HL-60/S4 treated with phorbol 12-myristate 13-acetate at 8.2 ng/mL for 4 days and 3 days (cell line): ENCODE data around the gene SUPT4H1.

ENCODE experiments used
- in situ Hi-C: fragments of 300-500 bp; cut with MboI; formaldehyde crosslinking; loops from 2 replicates; pipeline ENCODE4 v1.15.0; 2022; ENCODE audit warnings: low sequenced_read_pairs

Gene SUPT4H1

DNA sequence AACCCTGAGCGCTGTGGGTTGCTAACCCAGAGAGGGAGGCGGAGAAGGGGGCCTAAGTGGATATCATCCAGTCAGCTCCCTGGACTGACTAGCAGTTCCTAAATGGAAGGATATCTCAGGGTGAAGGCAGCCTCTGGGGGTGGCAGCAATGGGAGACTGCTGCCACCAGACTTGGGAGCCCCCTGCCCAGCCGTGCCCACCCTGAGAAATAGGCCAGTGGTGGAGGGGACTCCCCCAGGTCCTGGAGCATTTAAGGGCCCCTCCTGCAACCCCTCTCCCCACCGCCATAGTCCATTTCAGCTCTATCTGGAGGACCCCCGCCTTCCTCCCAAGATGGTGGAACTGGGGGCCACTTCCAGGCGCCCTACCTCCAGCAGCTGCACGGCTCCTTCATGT is 31.8 kb downstream of the SUPT4H1 start:
- in situ Hi-C loops: no loop called here

DNA sequence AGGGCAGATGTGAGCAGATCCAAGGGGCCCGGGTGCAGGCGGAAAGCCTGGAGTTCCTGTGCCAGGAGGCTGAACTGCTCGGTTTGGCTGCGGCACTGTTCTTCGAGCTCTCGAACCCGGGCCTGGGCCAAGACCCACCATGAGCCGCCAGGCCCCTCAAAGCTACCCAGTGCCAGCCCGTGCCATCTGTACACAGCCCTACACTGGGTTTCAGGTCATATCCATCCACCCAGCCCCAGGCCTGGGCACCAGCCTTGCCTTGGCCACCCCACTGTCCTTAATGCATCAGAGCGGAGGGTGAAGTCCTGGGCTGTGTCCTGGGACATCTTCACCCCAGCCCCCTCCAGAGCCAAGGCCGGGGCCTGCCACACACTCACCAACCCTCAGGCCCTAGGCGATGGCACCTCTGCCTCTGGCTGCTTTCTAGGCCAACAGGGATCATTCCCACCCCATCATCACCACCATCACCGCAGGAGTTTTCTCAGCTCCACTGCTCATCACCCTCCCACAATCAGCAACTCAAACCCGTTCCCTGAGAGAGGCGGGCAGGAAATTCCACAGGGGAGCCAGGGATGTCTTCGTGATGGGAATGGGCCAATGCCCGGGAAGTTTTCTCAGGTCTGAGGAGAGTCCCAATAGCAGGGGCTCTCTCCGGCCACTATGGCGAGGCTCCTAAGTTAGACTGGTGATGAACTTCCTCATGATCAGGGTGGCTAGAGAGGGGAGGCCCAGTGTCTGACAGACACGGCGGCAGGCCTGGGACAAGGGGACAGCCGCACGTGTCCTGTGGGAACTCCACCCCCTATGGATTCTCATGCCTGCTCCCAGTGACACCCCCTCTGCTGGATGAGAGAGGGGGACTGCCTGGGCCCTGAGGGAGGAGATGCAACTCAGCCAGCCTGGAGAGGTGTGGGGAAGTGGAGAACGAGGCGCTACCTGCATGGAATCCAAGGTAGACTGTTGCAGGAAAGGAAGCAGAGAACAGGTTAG is 32.5 kb downstream of the SUPT4H1 start:
- in situ Hi-C loops: loop anchor here (10.0 kb wide), 1 partner anchor 125 kb away; no protein-coding TSS in a partner anchor

DNA sequence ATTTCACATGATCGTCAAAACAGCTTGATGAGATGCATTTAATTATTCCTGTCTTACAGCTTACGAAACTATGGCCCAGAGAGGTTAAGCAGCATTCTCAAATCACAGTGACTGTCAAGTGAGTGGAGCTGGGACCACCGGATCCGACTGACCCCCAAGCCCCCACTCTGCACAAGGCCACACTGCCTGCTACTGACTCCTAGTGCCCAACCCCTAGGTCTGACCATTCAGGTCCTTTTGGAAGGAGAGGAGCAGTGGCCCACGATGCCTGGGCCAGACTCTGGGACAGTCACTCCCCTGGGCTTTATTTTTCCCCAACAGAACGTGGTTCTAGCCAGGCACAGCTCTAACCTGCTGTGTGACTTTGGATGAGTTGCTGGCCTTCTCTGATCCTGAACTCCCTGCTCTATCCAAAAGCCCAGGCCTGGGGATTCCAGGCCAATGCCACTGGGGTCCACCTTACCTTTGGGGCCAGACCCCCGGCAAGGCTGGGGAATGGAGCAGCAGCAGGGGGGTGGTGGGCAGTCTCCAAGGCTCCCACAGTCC is 33.3 kb downstream of the SUPT4H1 start:
- in situ Hi-C loops: loop anchor here (10.0 kb wide), 1 partner anchor 126 kb away; no protein-coding TSS in a partner anchor

DNA sequence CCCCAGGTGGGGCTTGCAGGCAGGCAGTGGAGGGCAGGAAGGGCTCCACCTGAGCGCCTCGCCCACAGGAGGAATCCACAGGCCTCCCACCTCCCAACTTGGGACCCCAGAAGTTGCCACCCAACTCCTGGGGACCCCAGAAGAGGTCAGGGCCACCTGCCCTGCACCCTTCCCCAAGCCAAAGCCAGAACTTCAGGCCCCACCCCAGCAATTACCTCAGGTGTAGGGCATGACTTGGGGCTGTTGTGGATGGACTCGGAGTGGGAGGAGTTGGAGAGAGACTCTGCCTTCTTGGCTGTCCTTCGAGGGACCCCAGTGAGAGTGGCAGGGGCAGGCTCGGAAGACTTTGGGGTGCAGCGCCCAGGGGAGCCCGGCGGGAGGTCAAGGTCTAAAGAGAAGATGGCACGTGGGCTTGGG is 33.9 kb downstream of the SUPT4H1 start:
- in situ Hi-C loops: loop anchor here (10.0 kb wide), 1 partner anchor 127 kb away; no protein-coding TSS in a partner anchor

DNA sequence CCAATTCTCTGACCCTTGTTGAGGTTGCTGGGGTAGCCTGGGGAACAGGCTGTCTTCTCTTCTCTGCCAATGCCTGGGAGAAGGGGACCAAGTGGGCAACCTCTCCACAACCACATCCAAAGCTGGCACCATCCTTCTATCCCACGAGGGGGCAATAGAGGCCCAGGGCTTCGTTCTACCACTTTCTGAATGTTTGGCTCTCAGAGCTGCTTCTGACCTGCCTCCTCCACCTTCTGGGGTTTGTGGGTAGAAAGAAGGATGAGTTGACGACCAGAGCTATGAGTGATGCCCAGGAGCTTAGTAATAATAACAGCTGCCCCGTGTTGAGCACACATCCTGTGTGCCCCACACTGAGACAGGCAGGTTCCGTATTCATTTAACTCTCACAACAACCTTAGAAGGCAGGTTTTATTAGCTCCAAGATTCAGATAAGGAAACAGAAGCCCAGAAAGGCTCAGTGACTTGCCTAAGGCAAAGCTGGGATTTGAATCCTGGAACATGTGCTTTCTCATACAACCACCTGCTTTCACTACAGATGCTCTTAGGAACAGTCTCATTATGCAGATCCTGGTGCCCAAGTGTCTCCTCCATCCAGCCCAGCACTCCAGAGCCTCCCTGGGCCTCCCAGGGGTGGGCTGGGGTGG is 34.5 kb downstream of the SUPT4H1 start:
- in situ Hi-C loops: loop anchor here (10.0 kb wide), 1 partner anchor 127 kb away; no protein-coding TSS in a partner anchor

DNA sequence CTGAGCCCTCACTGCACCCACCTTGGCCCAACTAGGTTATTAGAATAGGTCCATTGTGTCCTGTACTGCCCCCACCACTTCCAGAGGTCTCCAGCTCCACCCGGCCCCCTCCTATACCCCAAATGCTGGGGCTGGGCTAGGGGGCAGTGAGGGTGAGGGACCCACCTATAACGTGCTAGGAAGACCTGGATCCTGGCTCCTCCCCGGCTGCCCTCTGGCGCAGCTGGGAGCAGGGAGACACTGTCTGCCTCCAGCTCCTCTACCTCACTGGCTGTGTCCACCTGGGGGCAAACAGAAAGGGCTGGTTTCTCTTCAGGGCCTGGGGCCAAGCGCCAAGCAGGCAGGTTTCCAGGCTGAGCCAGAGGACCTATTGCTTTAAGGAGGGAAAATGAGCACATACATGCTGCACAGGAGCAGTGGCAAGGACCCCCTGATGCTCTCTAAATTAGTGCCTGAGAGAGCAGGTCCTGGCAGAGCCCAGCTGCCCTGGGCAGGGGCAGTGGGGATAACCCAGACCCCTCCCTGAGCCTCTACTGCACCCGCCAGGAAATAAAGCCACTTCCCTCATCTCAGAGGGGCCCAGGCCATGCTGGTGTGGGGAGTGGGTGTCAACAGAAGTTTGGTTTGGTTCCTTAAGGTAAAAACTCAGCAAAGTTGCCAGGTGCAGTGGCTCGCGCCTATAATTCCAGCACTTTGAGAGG is 35.6 kb downstream of the SUPT4H1 start:
- in situ Hi-C loops: loop anchor here (10.0 kb wide), 1 partner anchor 128 kb away; no protein-coding TSS in a partner anchor

DNA sequence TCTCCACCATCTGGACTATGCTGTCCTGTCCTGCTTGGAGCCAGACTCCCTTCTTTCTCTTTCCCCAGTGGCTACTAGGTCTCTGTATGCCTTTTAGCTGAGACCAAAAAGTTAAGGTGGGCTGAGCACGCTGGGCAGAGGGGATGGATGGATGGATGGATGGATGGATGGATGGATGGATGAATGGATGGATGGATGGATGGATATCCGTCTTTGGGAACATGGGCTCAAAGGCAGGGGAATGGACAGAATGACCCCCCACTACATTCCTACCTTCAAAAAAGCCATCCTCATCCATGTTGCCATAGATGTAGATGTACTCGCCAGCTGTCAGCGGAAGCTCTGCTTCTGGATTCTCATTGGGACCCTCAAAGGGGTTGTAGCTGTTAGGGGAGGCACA is 36.3 kb downstream of the SUPT4H1 start:
- in situ Hi-C loops: loop anchor here (10.0 kb wide), 1 partner anchor 129 kb away; no protein-coding TSS in a partner anchor

DNA sequence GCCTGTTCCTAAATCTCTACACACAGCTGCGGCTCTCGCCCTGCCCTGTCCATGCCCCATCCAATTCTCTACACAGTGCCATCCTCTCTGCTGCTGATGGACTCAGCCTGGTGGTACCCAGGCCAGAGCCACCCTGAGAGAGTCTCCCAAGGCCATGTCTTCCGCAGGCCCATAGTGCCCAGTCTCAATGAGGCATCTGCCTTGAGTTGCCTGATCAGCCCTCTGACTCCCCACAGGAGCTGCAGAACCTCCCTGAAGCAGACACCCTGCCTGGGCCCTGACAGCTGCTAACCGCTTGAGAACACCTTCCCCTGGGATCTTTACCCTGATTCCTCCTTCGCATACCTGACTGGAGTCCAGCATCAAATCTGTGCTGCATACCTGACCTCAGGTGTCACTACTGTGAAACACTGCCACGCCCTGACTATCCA is 36.7 kb downstream of the SUPT4H1 start:
- in situ Hi-C loops: loop anchor here (10.0 kb wide), 1 partner anchor 130 kb away; no protein-coding TSS in a partner anchor

DNA sequence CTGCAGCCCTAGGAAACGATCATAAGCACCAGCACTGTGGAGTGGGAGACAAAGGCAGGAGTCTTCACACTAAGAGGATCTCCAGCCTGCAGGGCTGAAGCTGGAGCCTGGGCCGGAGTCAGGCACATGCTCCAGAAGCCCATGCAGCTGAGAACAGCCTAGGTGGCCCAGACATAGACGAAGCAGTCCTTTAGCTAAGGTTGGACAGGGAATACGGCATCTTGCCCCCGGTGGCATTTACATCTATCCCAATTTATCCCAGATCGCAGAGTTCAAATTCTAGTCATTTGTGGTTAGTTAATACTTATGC is 37.3 kb downstream of the SUPT4H1 start:
- in situ Hi-C loops: loop anchor here (10.0 kb wide), 1 partner anchor 130 kb away; no protein-coding TSS in a partner anchor

DNA sequence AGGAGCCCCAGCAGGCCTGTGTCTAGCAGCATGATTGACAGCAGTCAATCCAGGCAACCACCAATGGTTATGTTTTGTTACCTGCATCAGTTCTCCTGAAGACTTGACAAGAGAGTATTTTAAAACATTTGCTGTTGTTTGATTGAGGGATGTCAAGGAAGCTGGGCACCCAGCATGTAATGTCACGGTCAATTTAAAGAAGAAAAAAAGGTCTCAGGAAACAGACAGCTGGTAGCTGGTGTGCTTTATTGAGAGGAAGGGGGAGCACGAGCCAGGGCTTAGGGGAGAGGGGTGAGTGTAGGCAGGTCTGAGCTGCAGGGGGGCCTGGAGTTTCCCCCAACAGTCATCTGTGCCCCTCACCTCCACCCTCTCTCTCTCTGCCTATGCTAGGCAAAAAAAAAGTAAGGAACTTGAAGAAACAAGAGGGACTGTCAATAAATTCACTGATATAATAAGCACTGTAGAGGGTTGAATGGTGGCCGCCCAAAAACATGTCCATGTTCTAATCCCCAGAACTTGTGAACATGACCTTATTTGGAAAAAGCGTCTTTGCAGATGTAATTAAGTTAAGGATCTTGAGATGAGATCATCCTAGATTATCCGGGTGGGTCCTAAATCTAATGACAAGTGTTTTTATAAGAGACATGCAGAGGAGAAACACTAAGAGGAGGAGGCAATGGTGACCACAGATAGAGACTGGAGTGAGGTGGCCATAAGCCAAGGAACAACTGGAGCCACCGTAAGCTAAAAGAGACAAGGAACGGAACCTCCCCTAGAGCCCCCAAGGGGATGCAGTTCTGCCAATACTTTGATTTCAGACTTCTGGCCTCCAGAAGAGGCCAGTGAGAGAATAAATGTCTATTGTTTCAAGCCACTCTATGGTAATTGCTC is 37.9 kb downstream of the SUPT4H1 start:
- in situ Hi-C loops: loop anchor here (10.0 kb wide), 1 partner anchor 131 kb away; no protein-coding TSS in a partner anchor

DNA sequence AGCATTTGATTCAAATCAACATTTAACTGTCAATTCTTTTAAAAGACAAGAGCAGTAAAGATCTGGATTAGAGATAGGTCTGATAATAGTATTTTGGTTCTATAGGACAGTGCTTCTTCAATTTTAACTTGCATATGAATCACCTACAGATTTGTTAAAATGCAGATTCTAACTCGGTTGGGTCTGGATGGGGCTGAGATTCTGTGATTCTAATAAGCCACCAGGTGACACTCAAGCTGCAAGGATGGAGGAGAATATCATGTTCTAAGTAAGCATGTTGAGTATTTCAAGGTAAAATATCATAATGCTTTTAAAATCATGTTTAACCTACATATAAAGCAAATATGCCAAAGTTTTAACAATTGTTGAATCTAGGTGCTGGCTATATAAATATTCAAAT is 39.2 kb downstream of the SUPT4H1 start:
- in situ Hi-C loops: loop anchor here (10.0 kb wide), 1 partner anchor 132 kb away; no protein-coding TSS in a partner anchor

DNA sequence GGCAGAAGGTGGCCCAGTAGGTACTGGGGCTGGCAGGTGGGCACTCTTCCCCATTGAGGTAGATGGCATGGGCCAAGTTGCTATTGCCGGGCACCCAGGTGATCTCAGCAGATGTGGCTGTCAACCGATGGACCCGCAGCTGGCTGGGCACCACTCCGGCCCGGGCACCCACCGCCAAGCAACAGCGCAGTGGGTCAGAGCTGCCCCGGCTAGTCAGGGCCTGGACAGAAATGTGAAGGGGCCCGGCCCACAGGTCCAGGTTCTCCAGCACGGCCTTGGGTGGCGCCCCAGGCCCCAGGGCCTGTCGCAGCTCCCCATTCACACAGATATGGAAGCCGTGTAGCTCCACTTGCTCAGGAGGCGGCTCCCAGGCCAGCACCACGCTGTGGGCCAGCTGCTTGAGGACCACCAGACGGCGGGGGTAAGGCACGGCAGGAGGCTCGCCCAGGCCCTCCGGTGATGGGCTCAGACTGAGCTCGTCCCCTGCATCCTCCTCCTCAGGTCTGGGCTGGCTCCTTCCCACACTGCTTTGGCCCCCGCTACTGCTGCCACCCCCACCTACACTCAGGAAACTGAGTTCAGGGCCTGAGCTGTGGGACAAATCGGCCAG is 39.9 kb downstream of the SUPT4H1 start:
- in situ Hi-C loops: loop anchor here (10.0 kb wide), 1 partner anchor 133 kb away; no protein-coding TSS in a partner anchor

DNA sequence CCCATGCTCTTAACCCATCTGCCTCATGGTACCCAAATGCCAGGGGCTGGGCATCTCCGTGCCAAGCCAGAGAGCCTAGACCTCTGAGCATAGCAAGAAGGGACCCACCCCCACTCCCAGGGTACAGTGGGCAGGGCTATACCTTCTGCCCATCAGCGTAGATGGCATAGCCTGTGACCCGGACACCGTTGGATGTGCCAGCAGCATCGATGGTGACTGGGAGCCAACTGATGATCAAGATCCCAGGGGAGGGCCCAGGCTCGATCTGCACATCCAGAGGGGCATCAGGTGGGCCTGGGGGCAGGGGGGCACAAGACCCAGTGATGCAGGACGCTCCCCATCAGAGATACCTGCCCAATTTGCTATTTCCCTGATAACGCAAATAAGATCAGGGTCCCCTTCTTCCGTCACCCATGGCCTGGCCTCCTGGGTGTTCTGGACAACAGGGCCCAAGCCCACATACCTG is 40.5 kb downstream of the SUPT4H1 start:
- in situ Hi-C loops: loop anchor here (10.0 kb wide), 1 partner anchor 133 kb away; no protein-coding TSS in a partner anchor

DNA sequence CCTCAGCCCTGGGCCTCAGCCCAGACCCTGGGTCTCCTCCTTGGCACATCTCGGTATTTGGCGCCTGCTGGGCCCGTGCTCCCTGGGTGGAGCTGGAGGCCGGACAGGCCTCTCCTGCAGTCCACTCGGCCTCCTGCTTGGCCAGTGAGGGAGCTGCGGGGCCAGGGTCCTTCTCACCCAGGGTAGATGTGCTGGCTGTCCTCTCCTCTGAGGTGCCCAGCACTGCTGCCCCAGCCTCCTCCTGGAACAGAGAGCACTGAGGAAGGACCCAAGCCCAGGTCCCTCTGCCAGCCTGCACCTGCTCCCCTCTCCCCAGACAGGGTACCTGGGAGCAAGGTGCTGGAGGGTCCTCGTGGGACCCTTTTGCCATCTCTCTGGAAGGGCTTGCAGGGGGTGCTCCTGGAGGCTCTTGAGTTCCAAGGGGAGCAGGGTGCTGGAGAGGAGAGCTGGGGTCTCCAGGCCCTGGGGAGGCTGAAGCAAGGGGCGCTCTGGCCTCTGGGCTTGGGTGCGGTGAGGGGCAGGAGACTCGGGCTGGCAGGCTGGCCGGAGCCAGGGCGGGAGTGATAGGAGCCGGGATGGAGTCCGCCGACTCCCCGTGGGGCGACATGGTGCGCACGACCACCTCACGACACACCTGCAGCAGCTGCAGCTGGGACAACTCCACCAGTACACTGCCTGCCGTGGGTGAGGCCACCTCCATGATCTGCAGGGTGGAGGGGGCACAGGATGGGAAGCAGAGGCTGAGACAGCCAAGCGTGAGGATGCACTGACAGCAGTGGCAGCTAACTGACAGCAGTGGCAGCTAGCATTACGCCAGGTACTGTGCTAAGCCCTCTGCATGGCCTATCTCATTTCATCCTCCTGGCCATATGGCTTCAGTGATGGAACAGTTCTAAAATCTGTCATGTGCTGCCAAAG is 41.2 kb downstream of the SUPT4H1 start:
- in situ Hi-C loops: loop anchor here (10.0 kb wide), 1 partner anchor 134 kb away; no protein-coding TSS in a partner anchor

DNA sequence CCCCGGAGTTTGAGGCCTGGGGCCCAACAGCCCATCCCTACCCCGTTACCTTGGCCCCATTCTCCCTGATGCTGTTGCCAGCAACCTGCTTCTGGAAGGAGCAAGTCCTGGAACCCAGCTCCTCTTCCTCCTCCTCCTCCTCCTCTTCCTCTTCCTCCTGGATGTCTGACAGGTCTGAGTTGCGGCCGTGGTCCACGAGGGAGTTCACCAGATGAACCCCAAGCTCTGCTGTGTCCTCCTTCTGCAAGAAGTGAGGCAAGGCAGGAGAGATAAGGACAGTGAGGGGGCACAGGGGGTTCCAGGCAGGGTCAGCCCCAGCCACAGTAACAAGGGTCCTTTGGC is 42.1 kb downstream of the SUPT4H1 start:
- in situ Hi-C loops: loop anchor here (10.0 kb wide), 1 partner anchor 135 kb away; no protein-coding TSS in a partner anchor

DNA sequence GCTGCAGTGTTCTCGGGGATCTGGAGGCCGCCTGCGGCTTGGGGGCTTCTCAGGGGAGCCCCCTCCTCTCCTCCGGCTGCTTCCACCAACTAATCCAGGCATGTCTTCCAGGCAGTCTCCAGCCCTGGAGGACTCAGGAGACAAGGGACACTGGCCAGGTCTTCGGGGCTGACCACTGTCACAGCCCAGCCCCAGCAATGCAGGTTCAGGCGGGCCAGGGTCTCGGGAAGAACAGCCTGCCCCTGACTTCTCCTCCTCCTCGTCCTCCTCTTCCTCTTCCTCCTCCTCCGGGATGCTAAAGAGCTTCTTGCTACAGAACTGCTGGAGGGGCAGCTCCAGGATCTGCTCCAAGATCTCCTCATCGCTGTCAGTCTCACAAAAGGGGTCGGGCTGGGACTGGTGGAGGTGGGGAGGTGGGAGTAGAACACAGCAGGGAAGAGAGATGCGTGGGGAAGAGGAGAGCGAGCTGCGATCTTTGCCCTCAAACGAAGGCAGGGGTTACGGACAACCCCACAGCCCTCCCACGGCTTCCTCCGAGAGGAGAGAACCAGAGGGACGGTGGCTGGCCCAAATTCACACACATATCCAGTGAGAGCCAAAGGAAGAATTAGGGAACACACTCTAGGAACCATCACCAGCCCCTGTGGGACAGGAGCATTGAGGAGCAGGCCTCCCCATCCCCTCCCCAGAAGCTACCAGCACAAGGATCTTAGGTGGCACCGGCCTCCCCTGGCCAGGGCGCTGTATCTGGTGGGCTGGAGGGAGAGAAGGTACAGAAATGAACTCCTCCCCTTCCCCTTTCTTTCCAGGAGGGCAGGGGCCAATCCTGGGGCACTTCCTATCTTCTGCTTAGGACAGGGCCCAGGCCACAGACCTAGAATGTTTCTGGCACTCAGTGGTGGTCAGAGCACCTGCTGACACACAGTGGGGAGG is 42.8 kb downstream of the SUPT4H1 start:
- in situ Hi-C loops: no loop called here
